LoVo (cell line): ENCODE data around the gene RPN1.

Source experiments
- DNase-seq: peaks from one replicate; pipeline ENCODE4 v3.0.0-alpha.2; 2016; ENCODE audit warnings: low spot score

The RPN1 gene

GRCh38 chr3:128578346-128578745 lies 72.3 kb downstream of the RPN1 start:
- DNase-seq = no peak

GRCh38 chr3:128577711-128578110 lies 72.9 kb downstream of the RPN1 start:
- DNase-seq = no peak

- no peak for DNase-seq
Measured at GRCh38 chr3:128576290-128576689, 74.3 kb downstream of the RPN1 start.

GRCh38 chr3:128575777-128576176 lies 74.8 kb downstream of the RPN1 start:
- DNase-seq = no peak

GRCh38 chr3:128573707-128574162 lies 76.9 kb downstream of the RPN1 start:
- no peak for DNase-seq

GRCh38 chr3:128573160-128573559 lies 77.5 kb downstream of the RPN1 start:
- DNase-seq = no peak

GRCh38 chr3:128572644-128573105 lies 77.9 kb downstream of the RPN1 start:
- DNase-seq = no peak

GRCh38 chr3:128572013-128572412 lies 78.6 kb downstream of the RPN1 start:
- DNase-seq = no peak
